NCI-H1436 treated with DMSO at 0.1 percent for 48 hours (cell line): ENCODE results near the gene NOL4L.

Experiments
- DNase-seq: peaks from one replicate; lab custom pipeline; 2025; lab: John Stamatoyannopoulos, UW

The NOL4L gene

DNA sequence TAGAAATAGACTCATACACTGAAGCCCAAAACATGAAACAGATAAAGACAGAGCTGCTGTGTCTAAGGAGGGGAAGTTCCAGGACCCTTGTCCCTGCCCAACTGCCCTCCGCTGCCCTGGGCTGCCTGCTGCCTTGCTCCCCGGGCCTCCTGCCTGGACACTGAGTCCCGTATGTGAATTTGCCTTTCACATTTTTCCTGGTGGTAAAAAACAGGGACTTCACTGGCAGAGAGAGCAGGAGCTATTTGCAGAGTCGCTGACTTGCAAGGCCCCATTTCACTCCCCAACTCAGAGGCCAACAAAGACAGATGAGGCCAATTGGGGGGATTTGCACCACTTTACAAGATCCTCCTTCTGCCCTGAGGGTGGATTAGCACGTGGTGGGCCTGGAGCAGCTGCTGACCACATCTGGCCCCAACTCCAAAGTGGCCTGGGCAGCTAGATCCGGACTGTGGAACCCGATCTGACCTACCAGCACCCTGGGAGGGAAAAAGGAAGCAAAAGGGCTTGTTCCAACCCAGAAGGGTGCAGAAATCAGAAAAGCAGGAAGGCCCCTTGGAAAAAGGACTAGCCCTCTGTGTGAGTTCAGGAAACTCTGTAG, 61.4 kb downstream of the NOL4L start:
- no peak for DNase-seq

DNA sequence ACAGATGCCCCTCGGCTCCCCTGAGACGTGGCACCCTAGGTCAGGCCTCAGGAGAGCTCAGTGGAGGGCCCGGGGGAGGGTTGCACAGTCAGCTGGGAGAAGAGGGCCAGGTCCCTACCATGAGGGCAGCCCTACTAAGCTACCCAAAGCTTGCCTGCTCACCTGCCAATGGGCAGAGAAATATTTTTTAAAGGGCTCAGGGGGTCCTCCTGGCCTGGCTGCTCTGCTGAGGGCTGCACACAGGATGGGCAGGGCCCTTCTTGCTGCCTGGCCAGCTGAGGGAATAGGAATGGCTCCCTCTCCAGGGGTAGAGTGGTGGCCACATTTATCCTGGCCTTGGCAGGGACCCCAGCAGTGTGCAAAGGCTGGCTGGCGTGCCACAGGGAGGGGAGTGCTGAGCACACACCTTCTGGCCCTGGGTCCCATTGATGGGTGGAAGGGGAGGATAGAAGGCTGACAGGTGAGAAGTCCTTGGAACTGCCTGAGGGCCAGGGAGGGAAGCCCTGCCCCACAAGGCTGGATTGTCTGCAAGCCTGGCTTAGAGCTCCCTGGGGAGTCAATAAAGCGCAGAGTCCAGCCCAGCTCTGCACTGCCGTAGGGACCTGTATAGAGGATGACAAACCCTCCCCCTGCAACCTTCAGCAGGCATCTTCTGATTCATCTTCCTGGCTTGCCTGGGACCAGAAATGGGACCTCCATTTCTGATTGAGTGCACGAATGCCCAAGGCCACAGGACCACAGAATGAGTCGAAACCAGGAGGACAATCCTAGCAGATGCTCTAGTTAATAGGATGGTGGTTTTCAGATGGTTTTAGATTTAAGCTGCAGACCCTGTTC, 62.1 kb downstream of the NOL4L start:
- DNase-seq: no peak

DNA sequence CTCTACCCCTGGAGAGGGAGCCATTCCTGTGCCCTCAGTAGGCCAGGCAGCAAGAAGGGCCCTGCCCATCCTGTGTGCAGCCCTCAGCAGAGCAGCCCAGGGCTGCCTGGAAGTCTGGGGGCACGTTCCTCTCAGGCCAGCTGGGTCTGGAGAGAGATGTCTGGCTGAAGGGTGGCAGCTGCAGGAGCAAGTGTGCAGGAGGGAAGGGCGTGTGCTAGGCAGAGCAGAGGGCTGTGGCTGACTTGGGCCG, 62.7 kb downstream of the NOL4L start:
- DNase-seq: no peak

DNA sequence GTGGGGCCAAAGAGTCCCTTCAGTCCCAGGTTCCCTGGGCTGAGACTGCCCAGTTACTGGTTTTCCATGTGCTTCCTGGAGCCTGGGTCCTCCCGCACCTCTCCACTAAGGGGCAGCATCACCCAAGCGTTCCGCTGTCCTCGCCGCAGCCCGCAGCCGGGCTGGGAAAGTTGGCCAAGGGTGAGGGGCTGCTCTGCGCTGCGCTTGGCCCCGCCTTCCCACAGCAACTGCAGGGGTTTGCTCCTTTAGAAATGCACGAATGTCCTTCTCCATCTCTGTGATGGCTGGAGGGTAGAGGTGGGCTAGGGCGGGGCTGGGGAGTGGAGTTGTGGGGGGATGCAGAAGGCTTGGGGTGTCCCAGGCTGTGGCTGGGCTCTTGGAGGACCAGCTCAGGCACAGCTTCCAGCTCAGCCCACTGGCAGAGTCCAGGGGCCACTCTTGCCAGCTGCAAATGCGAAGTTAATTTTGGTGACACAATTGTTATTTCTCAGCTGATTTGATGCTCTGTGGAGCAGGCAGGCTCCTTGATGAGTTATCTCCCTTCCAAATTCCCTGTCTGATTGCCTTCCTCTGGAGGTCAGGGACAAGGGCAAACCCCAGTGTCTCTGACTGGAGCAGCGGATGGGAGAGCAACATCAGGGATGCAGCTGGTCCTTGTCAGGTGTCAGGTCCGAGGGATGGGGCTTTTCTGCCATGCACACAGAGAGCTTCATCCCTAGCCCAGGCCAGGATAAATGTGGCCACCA, 63.2 kb downstream of the NOL4L start:
- DNase-seq: no peak

DNA sequence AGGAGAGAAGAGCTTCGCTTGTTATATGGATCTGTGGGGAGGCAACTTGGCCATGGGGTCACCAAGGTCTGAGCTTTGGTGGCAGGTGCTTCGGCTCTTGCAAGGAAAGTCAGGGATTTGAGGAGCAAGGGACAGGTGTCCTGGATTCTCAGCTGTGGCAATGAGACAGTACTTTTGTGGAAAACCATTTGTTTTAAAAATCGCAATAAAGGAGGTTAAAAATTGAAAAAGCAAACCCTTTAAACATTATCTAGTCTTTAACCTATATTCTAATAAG, 64.3 kb downstream of the NOL4L start:
- DNase-seq: no peak

DNA sequence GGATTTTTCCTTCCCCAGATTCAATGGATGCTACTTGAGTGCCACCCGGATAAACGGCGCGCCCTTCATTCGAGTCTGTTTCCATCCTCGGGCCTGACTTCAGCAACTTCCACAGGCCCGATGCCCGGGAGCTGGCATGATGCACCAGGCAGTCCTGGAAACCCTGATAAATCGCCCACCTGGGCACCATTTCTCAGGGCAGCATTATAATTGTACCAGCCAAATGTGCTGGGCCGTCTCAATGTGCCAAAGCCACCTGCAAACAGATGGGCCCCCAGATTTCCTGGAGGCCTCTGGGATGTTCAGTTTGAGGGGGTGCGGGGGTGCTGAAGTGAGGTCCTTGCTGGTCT, 65.8 kb downstream of the NOL4L start:
- no peak for DNase-seq

DNA sequence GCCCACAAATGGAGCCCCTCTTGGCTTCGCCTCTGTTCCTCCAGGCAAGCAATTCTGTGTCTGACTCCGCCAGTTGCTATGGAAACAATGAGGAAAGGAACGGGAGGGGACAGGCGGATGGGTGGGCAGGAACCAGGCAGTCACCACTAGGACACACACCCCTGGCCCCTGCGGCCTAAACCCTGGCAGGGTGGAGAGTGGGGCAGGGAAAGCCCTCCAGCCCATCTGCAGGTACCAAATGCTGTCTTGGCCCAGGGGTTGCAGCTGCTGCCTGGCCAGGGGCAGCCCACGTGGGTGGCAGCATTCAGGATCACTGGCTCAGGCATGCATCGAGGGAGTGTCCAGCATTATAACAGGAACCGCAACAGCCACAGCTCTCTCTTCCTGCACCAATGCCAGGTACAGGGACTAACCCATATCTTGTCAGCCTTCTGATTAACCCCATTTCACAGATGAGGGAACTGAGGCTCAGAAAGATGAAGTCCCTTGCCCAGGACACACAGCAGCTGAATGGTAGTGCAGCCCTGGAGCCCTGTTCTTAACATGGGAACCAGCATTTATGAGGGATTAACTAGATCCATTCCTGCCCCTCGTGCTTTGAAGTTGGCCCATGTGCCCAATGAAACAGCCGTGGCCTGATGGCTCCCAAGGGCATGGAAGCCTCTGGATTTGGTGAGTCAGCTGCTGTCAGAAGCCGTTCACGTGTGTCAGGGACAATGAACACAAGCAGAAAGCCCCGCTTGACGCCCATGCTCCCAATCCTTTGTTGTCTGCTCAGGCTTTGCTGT, 66.3 kb downstream of the NOL4L start:
- DNase-seq: no peak

DNA sequence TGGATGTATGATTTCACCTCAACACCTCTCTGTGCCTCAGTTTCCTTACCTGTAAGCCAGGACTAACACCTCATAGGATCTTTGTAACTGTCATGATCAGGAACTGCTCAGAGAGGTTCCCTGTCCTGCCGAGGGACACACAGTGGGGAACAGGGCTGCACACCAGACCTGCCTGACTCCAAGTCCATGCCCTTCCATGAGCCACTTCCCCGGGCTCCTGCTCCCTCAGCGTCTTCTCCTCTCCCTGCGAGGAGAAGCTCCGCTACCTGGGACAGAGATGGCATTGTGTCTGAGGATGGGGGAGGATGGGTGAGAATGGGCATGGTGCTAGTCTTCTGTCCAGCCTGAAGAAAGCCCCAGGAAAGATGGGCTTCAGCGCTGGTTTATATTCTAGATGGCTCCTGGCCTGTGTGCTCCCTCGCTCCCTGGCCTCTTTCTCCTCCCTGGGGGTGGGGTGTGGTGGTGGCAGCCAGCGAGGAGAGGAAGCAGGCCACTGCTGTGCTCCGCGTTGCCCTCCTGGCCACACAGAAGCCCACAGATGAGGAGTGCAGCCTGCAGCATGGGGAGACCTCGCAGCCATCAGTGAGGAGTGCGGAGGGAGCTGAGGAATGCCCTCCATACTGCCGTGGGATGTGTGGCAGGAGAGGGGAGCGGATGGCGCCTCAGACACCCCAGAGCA, 67.1 kb downstream of the NOL4L start:
- no peak for DNase-seq

DNA sequence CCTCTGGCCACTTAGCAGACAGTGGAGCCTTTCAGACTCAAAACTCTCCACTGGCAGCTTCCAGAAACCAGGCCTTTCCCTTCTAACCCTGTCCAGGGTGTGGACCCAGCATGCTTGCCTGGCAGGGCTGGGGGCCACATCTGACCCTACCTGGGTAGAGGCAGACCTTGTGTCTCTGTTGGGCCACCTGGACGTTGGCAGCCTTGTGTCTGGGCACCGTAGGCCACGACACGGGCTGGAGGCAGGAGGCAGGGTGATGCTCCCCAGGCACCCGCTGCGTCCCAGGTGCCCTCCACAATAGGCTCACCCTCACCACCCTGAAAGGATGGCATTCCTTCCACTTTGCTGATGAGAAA, 67.6 kb downstream of the NOL4L start:
- DNase-seq: no peak

DNA sequence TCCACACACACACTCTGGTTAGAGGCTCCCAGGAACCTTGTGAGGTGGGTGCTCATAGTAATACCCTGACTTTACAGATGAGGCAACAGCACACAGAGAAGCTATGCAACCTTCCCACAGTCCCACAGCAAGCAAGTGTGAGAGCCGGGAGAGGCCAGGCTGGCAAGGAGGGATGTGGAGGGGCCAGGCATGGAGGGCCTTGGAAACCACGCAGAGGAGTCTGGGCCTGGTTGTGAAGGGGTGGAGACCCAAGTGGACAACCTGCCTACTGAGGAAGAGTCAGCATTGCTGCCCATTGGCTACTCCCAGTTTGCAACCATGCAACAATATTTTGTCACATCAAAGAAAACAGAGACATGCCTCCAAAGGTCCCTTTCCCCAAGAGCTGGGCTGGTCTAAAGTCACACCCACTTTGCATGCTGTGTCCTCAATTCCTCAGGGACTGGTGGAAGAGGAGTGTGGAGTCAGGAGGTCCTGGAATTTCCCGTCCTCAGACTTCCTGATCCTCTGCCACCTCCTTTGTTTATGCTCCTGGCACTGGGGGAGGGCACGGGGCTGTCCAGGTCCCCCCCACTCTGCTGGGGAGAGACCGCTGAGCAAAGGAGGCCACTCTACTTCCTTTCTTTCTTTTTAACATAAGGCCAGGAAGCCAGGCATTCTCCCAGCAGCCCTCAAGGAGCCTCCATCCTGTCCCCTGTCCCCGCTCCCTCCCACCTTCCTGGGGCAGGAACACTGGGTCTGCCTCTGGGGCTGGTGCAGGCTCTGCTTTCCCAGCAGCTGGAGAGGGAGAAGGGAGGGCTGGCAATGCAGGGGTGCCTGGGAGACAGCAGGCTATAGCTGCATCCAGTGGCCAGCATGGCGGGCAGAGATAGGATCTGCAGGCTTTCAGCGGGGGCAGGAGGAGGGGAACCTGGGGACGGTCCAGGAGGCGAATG, 68.3 kb downstream of the NOL4L start:
- no peak for DNase-seq

DNA sequence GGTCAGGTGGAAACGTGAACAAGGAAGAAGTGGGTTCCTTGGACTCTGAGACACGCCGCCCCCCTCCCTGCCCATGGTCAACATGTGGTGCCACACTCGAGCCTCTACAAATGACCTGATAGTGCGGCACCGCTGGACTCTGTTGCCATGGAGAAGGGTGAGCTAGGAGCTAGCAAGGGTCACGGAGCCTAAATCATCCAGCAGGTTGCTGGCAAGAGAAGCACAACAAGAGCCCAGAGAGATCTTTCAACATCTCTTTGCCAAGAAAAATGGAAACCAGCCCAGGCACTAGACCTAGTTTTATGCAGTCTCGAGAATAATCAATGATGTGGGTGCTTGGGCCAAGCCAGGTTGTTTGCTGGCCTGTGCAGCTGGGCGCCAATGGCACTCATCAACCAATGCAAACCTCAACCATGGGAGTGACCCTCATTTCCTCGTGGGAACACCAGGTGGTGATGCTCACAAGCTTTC, 69.5 kb downstream of the NOL4L start:
- no peak for DNase-seq

DNA sequence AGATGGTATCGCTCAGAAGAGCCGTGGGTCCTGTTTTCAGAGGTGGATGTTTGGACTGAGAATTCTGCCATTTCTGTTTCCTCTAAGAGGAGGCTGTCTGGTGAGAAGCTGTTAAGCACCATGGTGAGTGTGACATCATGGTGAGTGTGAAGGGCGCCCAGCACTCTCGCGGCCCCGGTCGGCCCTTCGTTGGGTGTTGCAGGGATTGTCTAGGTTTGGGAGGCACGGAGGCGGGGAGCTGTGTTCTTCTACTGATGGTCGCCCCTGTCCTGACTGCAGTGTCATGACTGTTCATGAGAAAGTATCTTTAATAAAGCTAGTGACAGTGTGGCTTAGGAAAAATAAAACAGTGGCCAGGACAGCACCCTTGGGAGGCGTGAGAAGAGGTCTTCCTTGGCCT, 70.4 kb downstream of the NOL4L start:
- DNase-seq: no peak

DNA sequence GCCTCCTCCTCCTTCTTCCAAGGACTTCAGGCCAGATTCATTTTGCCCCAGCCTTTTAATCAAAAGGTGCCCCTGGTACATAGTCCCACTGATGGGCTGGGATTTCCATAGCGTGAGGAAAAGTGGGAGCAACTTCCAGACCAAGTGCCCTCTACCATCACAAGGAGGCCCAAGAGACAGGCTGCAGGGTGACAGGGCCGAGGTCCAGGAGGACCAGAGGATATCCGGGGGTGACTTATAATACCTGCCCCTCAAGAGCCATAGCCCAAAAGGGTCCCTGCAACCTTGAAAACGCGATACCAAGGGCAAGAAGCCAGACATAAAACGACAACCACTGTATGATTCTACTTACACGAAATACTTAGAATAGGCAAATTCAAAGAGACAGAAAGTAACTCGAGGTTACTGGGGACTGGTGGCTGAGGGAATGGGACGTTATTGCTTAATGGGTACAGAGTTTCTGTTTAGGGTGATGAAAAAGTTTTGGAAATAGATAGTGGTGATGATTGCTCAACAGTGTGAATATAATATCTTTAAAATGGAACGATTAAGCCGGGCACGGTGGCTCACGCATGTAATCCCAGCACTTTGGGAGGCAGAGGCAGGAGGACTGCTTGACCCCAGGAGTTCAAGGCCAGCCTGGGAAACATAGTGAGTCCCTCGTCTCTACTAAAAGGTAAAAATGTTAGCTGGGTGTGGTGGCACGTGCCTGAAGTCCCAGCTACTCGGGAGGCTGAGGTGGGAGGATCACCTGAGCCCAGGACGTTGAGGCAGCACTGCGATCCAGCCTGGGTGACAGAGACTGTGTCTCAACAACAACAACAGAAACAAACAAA, 71.9 kb downstream of the NOL4L start:
- DNase-seq: no peak

DNA sequence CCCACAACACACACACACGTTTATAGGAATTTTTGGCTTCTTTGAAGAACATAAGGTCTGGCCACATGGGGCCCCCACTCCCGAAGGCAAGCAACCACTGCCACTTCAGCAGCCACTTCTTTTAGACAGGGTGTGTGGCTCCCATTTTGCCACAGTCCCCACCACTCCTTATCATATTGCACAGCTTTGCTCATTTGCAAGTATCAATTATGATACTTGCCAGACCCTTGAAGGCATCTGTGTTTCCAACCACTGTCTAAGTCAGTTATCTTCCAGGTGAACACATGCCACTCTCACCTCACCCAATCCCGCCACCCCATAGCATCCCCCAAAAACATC, 73.1 kb downstream of the NOL4L start:
- no peak for DNase-seq

DNA sequence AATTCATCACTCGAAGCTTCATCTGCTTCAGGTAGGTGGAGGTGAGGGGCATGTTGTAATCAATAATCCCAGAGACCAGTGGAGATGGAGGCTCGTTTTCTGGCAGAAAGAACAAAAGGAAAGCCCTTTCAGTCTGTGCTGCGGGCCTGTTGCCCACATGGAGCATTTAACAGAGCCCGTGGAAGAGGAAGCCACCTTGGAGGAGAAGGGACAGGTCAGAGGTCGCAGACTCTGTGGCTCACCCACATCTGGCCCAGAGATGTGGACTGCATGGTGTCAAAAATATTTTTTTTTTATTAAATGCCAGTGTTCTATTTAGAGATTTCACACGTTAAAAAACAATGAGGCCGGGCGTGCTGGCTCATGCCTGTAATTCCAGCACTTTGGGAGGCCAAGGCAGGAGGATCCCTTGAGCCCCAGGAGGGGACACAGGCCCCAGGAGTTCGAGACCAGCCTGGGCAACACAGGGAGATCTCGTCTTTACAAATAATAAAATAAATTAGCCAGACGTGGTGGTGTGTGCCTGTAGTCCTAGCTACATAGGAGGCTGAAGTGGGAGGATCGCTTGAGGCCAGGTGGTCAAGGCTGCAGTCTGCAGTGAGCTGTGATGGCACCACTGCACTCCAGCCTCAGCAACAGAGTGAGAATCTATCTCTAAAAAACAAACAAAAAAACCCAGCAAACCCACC, 73.6 kb downstream of the NOL4L start:
- no peak for DNase-seq

DNA sequence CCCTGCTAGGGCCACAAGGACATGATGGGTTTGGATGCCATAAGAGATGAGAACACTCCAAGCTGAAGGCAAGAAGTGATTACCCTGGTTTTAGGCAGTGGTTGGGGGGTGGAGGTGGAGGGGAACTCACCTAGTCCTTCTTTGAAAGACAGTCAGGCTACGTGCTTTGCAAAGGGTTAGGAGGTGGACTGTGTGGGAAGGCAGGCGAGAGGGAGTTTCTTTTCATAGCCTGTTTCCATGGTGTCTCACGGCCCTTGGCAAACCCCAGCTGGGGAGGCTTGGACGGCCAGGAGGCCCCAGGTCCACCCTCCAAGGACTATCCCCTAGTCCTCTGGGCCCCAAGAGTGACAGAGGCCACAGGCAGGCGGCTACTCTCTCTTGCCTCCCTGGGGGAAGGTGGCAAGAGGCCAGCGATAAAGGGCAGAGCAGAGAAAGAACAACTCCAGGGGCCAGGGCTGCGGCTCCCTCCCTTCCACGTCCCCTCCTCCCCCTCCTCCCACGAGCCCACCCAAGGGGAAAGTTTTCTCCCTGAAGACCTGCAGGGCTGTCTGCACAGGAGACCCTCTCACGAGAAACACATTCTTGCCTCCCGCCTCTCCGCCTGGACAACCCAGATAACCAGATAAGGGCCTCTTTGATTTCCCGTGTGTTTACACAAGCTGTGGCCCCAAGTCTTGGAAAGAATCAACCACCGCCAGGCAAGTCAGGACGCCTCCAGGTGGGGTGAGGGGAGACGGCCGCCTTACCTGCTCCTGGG, 74.4 kb downstream of the NOL4L start:
- no peak for DNase-seq

DNA sequence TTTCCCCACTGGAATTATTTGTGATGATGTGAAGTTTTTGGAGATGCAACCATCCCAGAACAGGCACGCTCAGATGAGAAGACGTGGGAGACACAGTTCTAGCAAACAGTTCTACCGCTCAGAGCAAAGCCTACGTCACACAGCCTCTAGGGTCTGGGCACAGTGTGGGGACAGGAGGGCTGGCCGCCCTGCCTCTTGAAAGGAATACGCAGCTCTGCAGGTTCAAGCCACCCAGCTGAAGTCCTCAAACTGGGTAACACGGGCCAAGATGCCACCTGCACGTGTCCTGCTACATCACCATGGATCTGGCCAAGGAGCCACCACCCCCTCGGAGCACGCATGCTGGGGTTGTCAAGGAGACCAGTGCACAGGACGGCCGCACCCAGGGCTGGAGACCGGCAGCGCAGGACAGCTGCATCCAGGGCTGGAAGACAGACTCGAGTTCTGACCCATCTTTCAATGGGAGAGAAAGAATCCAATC, 75.0 kb downstream of the NOL4L start:
- no peak for DNase-seq

DNA sequence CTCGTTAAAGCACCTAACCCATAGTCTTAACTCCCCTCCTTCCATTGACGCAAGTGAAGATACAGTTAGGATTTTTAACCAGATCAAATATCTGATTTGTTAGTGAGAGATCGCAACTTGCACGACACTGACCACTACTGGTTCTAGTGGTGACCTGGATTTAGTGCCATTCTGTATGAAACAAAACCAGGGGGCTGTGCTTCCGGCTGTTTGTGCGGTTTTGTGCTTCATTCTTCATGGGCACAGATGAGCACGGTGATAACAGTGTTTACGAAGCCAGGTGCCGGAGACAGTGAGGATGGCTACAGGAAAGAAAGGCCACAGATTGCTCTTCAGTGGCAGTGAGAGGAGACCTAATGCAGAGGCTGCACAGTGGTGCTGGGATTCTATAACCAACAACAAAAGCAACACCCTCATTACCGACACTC, 75.5 kb downstream of the NOL4L start:
- no peak for DNase-seq

DNA sequence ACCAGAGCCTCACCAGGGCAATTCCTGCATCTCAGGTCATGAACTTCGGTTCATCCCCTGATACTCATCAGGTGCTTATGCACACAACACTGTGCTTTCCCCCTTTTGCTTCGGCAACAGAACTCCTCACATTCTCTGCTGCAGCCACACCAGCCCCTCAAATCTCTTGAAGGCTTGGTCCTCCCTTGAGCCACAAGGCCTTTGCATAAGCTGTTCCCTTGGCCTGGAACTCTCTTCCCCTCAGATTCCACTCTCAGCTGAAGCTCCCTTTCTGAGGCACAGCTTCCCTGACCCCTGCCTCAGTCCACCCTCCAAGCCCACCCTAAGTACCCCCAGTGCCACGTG, 76.4 kb downstream of the NOL4L start:
- DNase-seq: no peak
